GM12873 (cell line): ENCODE measurements around the gene C1orf21.

Experiments used
- TF ChIP-seq, protein P1 (sequence below): IDR thresholded peaks from 2 replicates; pipeline ENCODE4 v1.5.1; 2012; ENCODE audit warnings: low read depth, mild to moderate bottlenecking, moderate library complexity, low read length, control low read depth; ENCODE audit not compliant: insufficient read depth; ENCODE audit errors: missing control alignments

C1orf21 gene

DNA sequence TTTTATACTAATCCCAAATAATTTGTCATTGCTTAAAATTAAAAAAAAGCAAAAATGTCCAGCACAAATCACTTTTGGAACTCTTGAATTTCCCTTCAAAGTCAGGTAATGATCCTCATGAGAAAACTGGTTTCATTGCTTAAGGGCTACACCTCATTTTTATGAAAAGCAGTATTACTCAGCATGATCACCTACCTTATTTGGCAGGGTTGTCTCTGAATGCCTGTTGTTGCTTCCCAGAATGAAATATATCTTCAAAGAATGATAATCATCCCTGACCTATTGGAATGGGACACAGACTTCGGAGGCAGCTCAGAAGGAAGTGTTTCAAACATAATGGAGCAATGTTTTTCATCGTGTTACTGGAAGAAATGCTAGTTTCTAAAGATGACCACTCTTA is 29.7 kb downstream of the C1orf21 start:
- TF ChIP-seq, protein P1, sequence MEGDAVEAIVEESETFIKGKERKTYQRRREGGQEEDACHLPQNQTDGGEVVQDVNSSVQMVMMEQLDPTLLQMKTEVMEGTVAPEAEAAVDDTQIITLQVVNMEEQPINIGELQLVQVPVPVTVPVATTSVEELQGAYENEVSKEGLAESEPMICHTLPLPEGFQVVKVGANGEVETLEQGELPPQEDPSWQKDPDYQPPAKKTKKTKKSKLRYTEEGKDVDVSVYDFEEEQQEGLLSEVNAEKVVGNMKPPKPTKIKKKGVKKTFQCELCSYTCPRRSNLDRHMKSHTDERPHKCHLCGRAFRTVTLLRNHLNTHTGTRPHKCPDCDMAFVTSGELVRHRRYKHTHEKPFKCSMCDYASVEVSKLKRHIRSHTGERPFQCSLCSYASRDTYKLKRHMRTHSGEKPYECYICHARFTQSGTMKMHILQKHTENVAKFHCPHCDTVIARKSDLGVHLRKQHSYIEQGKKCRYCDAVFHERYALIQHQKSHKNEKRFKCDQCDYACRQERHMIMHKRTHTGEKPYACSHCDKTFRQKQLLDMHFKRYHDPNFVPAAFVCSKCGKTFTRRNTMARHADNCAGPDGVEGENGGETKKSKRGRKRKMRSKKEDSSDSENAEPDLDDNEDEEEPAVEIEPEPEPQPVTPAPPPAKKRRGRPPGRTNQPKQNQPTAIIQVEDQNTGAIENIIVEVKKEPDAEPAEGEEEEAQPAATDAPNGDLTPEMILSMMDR: no peak

DNA sequence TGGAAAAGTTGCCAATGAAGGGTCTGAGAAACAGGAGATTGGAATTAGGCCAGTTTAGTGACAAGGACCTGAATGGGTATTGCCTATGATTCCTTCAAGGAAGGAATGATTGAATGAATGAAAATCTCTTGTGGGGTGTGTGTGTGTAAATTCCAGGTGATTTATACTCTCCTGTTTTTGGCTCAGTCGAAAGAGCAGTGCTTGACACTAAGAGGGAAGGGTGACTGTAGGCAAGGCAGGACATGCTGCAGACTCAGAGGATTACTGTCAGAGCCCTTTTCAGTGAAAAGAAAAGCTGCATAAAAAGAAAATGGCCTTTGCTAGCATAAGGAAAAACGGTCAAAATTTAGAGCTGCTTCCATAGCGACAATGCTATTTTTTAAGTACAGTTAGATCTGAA is 30.1 kb downstream of the C1orf21 start:
- TF ChIP-seq, protein P1: no peak

DNA sequence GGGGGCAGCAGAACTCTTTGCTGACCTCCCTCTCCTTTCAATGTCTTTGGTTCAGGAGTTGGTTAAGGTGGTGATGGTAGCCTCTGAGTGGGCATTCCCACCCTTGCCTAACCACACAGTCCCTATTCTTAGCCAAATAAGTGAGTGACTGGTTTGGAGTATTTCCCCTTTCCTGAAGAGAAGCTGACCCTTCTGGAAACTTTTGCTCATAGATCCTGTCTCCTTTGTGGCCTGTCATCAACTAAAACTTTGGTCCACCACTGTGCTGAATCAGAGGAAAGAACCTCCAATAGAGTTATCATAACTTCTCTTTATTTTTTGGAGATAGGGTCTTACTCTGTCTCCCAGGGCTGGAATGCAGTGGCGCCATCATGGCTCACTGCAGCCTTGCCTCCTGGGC is 31.1 kb downstream of the C1orf21 start:
- TF ChIP-seq, protein P1: no peak

DNA sequence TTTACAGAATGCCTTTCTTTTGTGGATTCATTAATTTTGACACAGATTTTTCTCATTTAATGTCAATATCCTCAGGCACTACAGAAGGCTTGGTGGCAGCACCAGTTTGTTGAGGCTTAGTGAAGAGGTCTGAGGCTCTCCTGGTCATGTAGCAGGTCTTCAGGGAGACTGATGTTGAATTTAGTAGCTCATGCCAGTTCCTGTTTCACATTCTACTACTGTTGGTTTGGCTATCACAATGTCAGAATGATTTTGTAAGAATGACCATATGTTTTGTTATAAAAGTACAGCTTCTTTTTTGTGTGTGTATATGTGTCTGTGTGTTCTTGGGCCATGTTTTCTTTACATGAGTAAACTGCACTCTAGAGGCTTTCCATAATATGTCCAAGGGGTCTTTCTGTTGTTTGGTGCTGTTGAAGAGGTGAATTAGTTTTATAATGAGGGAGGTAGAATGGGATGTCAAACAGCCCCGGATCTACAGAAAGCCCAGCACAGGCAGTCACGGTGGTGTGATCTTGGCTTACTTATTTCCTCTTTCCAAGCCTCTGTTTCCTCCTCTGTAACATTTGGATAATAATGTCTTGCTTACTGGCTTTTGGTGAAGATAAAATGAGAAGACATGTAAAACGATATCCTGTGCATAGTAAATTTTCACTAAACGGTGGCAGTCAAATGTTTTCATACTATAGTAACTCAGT is 32.0 kb downstream of the C1orf21 start:
- TF ChIP-seq, protein P1: no peak

DNA sequence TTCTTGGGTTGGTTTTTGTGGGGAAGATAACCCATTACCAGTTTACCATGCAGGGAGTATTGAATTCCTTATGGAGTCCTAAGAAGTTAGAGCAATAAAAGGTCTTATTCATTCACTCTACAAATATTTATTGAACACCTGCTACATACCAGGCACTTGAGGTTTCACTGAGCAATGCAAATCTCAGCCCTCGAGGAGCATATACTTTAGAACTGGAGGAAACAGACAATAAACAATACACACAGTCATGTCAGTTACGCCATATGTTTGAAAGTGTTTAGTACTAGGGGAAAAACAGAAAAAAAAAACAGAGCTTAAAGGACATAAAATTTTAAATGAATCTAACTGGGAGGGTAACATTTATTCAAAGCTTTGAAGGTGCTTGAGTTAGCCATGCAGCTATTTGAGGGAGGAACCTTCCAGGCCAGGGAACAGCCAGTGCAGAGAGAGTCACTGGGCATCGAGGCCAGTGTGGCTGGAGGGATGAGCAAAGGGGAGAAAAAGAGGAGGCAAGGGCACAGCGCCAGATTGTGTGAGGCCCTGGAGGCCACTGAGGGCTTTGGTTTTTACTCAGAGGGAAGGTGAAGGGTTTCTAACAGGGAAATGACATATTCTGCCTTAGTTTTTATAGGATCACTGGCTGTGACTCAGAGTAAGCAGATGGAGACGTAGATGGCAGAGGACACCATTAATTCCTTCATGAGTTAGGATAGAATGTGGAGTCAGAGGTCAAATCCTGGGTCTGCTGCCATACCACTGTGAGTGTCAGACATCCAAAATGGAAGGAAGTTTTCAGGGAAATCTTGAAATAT is 32.7 kb downstream of the C1orf21 start:
- TF ChIP-seq, protein P1: no peak

DNA sequence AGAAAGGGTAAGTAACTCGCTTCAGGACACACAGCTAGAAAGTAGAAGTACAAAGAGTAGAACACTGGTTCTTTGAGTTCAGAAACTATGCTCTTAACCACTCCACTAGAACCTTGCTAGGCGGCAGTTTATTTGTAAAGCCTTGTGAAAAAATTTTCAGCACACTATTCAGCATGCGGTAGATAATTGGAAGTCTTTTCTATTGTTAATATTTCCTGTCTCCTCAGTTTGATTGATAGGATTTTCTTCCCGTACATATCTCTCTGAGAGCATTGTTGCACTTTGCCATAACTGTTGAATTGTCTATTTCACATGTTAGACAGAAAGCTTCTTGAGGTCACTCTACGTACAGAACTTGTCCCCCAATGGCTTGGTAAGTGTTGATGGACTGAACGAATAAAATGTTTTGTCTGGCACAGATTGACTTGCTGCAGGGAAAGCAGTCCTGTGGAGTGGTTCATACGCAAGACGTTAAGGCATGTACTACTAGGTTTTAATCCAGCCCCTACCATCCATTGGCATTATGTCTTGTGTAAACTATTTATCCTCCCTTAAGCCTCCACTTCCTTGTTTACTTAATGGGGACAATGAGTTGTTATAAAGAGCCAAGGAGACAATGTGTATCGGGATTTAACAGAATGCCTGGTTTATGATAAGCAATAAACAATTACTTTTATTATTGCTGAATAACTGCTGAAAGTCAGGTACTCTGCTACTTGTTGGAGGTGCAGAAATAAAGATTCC is 35.8 kb downstream of the C1orf21 start:
- TF ChIP-seq, protein P1: no peak

DNA sequence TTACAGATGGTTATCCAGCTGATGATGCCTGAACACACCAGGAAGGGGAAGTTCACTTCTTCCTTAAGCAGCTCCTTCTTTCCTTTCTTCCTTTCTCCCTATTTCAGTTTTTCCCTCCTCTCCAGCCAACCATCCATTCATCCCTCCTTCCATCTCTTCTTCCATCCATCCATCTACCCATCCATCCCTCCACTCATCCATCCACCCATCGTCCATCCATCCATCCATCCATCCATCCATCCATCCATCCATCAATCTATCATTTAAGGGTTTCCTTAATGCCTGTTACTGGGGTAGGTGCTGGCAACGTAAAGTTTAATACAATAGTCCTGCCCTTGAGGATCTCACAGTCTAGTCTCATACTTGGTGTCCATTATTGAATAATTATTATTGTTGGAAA is 36.8 kb downstream of the C1orf21 start:
- TF ChIP-seq, protein P1: no peak
